ENCODE measurements around the gene CDK5R2. TPM values are rescaled to one million over a fixed set of nuclear protein-coding genes. Genes with fewer than 3 reads are reported as not detected.

Gene CDK5R2
- total RNA-seq, 2 experiments from 2014 or later: not detected

DNA sequence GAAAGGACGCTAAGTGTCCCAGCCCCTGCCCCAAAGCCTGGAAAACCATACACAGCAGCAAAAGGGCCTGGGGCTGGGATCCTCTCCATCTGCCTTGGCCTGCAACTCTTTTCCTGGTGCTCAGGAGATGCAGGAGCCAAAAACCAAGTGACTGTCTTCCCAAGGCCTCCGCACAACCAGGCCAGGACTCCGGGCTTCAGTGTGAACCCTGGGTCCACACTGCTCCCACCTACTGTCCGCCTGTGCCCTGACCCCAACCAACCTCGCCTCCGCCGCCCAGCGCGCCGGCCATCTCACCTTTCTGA is 24.4 kb downstream of the CDK5R2 start:
- ChIA-PET POLR2A (no interaction called here), CTCF (interaction anchor here (1.2 to 5.7 kb wide), 2 partner anchors 12 to 86 kb away, joined by 3 to 76 read pairs; partner anchors contain the start of gene CRYBA2)

DNA sequence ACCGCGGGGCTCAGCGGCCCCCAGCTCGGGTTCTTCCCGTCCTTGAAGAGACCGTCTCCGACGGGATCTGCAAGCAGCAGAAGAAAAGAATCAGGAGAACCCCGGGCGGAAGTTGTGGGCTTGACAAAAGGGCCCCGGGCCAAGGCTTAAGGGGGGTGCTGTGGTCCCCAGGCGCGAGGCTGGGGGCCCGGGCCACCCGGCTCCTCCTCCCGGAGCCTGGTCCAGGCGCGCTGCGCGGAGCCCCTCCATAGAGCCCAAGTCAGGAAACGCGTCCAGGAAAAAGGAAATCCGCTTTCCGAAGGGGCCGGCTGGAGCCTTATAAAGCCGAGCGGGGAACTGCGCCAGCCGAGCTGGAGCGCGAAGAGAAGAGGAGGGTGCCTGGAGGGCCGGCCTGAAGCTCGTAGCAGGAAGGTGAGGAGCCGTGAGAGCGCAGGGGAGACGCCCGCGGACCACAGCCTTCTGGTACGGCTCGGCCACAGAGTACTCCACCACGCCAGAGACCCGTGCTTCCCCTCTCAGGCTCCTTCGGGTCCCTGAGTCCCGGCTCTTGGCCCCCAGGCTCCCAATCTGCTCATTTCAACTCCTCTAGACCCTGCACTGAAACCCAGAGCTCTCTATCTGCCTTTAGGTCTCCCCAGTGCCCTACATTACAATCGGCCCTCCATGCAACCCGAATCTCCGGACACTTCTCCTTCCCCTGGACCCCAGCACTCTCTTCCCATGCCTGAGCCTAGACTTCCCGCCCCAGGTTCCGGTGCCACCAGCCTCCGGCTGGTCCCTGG is 25.0 kb downstream of the CDK5R2 start:
- ChIA-PET CTCF (interaction anchor here (1.2 to 5.7 kb wide), 2 partner anchors 12 to 87 kb away, joined by 3 to 76 read pairs; partner anchors contain the start of gene CRYBA2), POLR2A (no interaction called here)

DNA sequence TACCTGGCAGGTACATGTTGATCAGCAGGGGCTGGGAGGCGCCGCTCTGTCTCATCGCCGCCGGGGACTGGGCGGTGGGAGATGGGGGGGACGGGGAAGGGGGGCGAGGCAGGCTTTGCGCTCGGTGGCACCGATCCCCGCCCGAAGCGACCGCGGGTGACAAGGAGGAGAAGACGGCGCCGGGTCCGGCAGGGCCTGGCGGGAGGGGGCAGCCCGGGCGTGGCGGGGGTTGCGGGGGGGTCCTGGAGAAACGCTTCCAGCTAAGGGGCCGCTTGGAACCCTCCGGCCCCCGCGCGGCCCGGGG is 25.5 kb downstream of the CDK5R2 start, which contains the start of gene FEV:
Gene FEV (minus strand): TSS at position 164 of the 304 bp plus-strand sequence. CDS start 109 bp downstream, at position 55.
- ChIA-PET CTCF (interaction anchor here (1.2 to 5.7 kb wide), 2 partner anchors 11 to 87 kb away, joined by 3 to 76 read pairs; partner anchors contain the start of gene CRYBA2), POLR2A (no interaction called here)

DNA sequence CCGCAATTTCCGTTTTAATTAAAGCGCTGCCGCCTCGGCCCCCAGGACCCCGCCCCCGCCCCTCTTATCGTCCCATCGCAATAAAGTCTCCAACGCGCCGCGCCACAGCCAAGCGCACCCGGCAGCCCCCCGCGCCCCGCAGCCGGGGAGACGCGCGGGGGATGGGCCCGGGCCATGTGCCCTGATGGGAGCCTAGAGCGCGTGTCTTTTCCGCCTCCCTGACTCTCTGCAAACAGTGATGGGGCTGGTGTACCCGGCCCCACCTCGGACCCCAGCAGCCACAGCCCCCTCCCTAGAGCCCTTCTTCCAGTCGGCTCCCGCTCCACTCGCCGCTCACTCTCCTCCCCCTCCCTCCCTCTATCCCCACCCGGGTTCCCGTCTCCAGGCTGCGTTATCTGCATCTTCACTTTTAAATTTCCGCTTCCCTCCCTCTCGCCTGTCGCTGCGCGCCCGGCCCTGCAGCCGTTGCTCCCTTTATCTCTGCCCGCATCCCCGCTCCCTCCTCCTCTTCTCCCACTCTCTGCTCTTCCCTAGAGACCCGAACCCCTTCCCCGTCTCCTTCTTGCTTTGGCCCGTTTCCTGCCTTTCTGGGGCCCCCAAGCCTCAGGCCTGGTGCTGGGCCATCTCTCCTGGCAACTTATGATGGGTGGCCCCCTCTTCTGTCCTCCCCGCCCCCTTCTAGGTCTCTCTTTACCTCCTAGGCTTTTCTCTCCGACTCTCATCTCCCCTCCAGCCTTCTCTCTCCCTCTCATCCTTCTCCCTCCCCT is 26.0 kb downstream of the CDK5R2 start:
- ChIA-PET POLR2A (no interaction called here), CTCF (interaction anchor here (1.2 to 5.7 kb wide), 2 partner anchors 11 to 88 kb away, joined by 3 to 76 read pairs; partner anchors contain the start of gene CRYBA2)

DNA sequence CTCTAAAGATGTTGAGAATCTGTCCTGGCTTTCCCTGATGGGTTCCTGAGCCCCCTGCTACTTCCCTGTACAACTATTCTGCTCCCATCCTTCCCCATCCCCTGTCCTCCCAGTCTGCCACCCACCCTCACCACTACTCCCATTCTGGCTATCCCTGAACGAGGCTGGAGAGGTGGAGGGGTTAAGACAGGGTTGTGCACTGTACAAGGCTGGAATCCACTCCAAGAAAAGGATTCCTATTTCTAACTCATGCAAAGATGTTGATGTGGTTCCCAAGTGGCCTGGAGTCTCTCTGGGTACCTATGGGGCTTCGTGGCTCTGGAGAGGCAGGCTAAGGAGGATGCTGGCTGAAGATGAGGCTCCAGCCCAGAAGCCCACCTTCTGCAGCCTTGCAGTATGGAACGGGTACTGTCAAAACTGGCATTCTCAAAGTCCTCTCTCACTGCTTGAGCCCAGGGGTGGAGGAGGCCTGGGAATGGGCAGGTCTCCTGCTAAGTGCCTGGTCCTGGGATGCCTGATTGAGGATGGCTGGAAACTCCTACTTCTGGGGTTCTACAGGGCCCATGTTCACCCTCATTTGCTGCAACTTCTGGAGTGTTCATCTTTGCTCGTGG is 26.8 kb downstream of the CDK5R2 start:
- POLR2A ChIA-PET: no interaction called here

DNA sequence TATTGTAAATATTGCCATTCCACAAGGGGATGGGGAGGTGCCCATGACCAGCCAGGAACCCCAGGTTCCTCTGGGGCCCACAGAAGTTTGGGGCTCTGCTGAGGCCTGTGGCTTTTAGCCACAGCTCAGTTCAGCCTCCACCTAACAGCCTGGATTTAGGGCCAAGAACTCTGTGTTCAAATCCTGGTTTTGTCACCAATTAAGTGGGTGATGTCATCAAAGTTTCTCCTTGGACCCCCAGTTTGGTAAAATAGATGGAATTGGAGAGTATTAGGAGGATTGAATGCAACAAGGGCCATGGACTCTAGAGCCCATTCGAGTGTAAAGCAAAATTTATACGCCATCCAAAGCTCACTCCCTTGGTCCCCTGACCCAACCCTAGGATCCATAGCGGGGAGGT is 28.7 kb downstream of the CDK5R2 start:
- POLR2A ChIA-PET: no interaction called here

More for the DNA sequence above, 26.8 kb downstream of the CDK5R2 start:
- CTCF ChIA-PET: no interaction called here

DNA sequence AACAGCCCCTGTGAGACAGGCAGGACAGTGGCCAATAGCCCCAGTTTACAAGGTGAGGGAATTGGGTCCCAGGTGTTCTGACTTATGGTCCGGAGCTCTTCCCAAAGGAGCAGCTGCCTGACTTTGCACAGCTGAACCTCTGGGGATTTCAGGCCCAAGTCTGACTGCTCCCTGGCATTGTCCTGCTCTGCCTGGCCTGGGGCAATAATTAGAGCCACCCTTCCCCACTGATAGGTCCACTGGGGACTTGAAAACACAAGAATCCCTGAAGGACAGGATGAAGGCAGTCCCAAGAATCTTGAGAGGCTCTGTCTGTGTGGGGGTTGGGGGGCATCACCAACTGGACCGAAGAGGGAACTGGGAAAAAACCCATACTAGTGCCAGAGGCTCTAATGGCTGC is 29.2 kb downstream of the CDK5R2 start:
- POLR2A ChIA-PET: no interaction called here
- CTCF ChIA-PET: interaction anchor here (0.9 to 1.9 kb wide), 3 partner anchors 9 to 115 kb away, joined by 5 to 9 read pairs (median 5); no protein-coding TSS in a partner anchor

More for the DNA sequence above, 28.7 kb downstream of the CDK5R2 start:
- CTCF ChIA-PET: interaction anchor here (1.9 kb wide), 1 partner anchor 8 kb away, joined by 9 read pairs; no protein-coding TSS in a partner anchor

DNA sequence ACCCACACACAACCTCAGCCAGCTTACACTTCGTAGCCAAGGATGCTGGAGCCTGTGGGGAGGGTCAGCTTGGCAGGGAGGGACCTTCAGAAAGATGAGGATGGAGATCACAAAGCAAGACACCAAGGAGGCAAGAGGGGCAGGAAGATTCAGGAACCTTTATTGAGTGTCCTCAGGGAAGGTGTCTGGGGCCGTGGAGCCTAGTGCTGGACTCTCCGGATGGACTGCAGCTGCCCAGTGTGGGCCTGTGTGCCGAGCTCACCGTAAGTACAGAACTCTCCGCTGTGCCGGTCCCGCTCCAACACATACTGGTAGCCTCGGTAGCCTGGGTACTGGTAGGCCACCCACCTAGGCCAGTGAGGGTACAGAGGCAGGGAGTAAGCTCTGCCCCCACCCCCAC is 30.6 kb downstream of the CDK5R2 start:
- POLR2A ChIA-PET: no interaction called here

DNA sequence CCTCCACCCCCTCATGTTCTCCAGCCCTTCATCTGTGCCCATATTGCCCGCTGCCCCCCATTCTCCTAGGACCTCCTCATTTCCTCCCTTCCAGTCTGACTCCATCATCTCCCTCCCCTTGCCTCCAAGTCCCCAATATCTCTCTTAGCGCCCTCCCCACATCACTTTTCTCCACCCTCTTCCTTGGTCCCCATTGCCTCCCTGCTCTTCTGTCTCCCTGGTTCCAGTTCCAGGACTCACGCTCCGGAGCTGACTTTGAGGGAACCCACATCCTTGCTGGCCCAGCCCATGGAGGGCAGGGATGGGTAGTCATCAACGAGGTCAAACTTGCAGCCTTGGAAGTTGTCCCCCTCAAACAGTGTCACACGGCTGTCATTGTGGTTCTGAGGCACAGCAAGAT is 31.1 kb downstream of the CDK5R2 start:
- CTCF ChIA-PET: interaction anchor here (0.6 to 1.8 kb wide), 3 partner anchors 11 to 74 kb away, joined by 3 to 5 read pairs (median 5); no protein-coding TSS in a partner anchor
- POLR2A ChIA-PET: no interaction called here

More for the DNA sequence above, 30.6 kb downstream of the CDK5R2 start:
- CTCF ChIA-PET: interaction anchor here (0.6 to 1.8 kb wide), 4 partner anchors 8 to 73 kb away, joined by 3 to 5 read pairs (median 4); no protein-coding TSS in a partner anchor

DNA sequence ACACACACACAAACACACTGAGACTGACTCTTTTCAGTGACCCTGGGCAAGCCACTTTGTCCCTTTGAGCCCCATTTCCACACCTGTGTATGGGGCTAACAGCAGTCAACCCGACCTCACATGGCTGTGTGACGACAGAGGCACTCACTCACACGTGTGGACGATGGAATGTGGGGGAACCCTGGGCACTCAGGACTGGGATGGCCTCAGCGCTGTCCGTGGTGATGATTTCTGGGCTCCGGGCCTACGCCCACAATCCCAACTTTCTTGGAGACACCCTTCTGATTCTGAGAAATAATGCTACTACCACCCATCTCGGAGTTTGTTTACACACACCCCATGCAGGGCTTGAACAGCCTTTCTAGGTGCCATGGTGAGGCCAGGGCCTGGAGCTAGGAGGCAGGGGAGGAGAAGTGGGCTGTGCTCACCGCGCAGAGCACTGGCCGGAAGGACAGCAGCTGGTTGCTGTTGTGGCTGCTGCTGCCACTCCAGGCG is 32.3 kb downstream of the CDK5R2 start:
- ChIA-PET CTCF (interaction anchor here (1.1 kb wide), 1 partner anchor 12 kb away, joined by 3 read pairs; no protein-coding TSS in a partner anchor), POLR2A (no interaction called here)

DNA sequence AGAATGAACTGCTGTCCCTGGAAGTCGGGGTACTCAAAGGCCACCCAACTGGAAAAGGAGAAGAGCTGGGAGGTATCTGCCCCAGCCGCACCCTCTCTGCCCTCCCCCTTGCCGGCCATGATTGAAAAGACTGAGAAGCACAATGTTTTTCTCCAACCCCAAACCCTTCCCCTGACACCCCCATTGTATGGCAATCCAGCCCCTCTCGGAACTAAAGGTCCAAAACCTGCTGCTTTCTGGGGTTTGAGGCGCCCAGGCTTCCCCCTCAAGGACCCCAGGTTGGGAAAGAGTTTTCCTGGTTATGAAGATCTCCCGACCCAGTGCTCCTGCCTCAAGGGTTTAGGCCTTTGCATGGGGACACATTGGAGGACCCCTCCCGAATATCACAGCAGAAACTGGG is 32.7 kb downstream of the CDK5R2 start:
- ChIA-PET POLR2A (no interaction called here), CTCF (interaction anchor here (1.1 to 7.7 kb wide), 2 partner anchors 10 to 12 kb away, joined by 3 to 76 read pairs; partner anchors contain the start of gene FEV)

DNA sequence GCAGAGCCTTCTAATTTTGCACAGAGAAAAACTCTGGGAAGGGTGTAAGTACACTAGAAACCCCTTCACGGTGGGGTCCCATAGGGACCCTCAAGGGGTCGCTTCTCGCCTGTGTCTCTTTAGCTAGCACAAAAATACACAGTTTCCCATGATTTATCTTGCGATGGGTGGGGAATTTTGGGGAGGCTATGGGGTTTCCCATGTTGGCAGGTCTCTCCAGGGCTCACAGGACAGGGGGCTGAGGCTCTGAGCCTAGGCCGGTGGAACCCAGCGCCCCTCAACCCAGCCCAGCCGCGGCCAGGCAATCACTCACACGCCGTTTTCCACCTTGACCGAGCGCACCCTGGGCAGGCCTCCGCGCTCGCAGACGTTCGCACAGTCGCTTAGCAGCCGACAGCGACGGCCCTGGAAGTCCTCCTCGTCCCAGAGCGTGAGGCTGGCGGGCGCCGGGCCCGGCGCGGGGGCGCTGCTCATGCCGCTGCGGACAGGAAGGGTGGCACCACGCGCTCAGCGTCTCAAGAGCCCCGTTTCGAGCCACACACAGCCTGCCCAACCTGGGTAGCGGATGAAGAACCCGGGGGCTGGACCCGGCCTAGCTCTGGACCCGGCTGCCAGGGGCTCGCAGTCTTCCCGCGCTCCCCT is 33.4 kb downstream of the CDK5R2 start:
- ChIA-PET POLR2A (interaction anchor here (0.6 kb wide), 1 partner anchor 213 kb away, joined by 10 read pairs; no protein-coding TSS in a partner anchor), CTCF (interaction anchor here (1.4 to 7.7 kb wide), 2 partner anchors 11 to 95 kb away, joined by 3 to 76 read pairs; partner anchors contain the start of gene FEV)

DNA sequence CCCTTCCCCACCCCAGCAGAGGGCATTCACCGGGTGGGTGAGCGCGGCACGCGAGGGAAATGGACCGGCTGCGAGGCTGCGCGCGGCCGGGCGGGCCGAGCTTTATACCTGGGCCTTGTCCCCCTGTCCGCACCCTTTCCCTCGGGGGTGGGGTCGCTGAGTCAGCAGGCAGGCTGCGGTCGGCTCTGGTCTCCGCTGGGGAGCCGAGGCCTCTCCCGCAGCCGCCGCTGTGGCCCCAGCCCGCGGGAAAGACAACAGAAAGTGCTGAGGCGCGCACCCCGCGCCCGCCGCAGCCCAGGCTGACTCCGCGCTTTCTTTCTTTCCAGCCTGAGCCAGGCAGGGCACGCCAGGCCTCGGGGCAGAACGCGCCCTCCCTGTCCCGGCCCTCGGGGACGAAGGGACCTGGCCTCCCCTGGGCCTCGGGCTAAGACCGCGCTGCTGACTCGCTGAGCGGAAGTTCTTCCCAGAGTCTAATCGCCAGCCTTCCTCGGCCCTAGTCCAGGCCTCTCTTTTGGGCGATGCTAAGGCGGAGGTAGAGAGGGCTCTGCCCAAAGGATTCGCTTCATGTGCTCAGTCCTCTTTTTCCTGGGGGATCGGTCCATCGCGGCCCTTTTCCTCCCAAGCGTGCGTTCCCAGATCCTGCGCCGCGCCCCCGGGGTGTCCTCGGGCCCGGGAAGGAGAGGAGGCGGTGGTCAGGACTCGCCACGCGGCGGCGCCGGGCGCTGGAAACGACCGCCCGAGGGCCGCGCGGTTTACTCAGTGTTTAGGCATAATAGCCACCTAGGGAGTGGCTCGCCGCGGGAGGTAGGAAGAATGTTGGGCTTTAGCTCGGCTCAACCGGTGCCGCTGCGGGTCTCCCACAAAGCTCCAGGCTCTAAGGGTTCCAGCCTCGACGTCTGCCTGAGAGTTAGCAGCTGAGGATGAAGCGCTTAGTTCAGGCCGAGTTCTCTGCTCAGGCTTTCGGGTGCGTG is 34.2 kb downstream of the CDK5R2 start, which contains the start of gene CRYBA2:
Gene CRYBA2 (minus strand): TSS at position 78 of the 971 bp plus-strand sequence. CDS start 246 bp downstream, outside the sequence.
- POLR2A ChIA-PET: interaction anchor here (0.6 kb wide), 1 partner anchor 213 kb away, joined by 10 read pairs; no protein-coding TSS in a partner anchor

DNA sequence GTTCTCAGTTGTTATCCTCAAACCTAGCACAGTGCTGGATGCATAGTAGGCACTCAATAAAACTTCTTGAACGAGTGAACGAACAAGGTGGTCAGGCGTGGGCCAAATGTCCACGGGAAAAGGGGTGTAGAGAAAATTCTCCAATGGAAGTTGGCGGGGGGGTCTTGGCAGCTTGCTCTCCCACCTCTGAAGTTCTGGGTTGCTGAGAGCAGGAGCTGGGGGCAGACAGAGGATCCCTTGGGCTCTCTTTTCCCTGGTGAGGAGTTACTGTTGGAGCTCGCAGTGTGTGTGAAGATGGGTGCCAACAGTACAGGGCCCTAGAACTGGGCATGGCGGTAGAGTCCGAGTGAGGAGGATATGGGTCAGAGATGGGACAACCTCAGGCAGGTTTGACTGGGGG is 36.1 kb downstream of the CDK5R2 start:
- ChIA-PET POLR2A (interaction anchor here (0.9 kb wide), 1 partner anchor 103 kb away, joined by 4 read pairs; no protein-coding TSS in a partner anchor), CTCF (interaction anchor here (0.6 to 7.7 kb wide), 10 partner anchors 12 to 394 kb away, joined by 3 to 76 read pairs (median 4); partner anchors contain the start of genes CDK5R2 and FEV)

More for the DNA sequence above, 34.2 kb downstream of the CDK5R2 start, which contains the start of gene CRYBA2:
- CTCF ChIA-PET: interaction anchor here (1.0 to 7.7 kb wide), 4 partner anchors 11 to 140 kb away, joined by 3 to 76 read pairs (median 3); partner anchors contain the start of gene FEV

DNA sequence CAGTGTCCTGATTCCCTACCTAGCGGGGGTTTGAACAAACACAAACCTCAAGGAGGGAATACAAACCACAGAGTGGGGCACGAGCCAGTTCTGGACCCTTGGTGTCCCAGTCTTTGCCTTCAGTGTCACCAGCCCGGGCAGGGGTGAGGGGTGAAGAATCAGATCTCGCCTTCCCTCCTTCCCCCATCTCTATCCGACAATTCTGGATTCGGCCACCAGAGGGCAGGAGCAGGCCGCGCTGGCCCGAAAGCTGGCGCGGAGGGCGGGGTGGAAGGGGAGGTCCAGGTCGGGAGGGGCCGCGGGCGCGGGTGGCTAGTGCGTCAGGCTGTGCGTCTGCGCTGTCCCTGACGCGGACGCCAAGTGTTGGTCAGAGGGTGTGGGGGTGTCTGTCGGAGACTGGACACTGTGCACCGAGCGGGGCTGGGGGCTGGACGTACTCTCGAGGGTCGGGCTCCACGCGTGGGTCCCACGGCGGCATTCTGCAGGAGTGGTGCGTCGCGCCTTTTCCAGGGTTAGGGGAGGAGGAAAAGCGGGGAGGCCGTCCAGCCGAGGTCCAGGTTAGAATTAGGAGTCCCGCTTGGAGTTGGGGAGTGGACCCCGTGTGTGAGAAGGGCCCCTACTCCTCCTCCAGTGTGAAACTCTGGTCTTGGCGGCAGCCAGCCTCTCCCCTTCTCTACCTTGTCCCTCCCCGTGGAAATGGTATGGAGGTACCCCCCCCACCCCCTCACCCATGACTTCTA is 36.7 kb downstream of the CDK5R2 start:
- CTCF ChIA-PET: interaction anchor here (0.6 to 7.7 kb wide), 6 partner anchors 12 to 192 kb away, joined by 3 to 76 read pairs (median 6); partner anchors contain the start of gene FEV
- POLR2A ChIA-PET: interaction anchor here (0.9 kb wide), 1 partner anchor 104 kb away, joined by 4 read pairs; no protein-coding TSS in a partner anchor

DNA sequence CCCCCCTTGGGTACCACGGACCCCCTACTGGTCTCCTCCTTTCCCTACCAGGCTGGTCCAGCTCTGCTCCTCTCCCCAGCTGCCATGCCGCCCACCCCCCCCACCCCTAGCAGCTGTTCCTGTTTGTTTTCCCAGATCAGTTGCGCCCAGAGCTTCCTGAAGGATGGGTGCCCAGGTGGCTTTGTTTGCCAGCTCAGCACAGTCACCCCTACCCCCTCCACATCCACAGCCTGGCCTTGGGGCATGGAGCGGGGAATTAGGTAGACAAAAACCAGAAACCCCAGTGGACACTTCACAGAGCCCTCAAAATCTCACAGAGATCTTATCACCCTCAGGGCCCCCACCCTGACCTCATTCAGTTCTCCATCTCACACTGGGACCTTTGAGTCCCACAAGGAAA is 37.5 kb downstream of the CDK5R2 start:
- ChIA-PET POLR2A (no interaction called here), CTCF (interaction anchor here (1.7 to 7.7 kb wide), 2 partner anchors 15 to 62 kb away, joined by 7 to 76 read pairs; partner anchors contain the start of gene FEV)
